Renal pelvis (tissue), 4 donors: ENCODE measurements around the gene SUN3. TPM values are rescaled to one million over a fixed set of nuclear protein-coding genes. Genes with fewer than 3 reads are reported as not detected.
"Not testable (repeated sequence)": the region's sequence is repeated elsewhere in the genome, so short reads cannot be mapped to it uniquely, and the experiment has no call there.

Source experiments
- DNase-seq: peaks from one replicate; pipeline ENCODE4 v3.0.0-alpha.2; 2013
- polyA plus RNA-seq, 3 donors: library from polyadenylated mRNA; unstranded; fragments of 120-200 nt; gene quantifications; one replicate each; pipeline ENCODE4 v1.2.1, GENCODE V29; 2013; ENCODE audit not compliant: insufficient read length in 3 of 3

Gene SUN3
- polyA plus RNA-seq, 3 donors = 0.22 to 0.39 (median 0.26) TPM

DNA sequence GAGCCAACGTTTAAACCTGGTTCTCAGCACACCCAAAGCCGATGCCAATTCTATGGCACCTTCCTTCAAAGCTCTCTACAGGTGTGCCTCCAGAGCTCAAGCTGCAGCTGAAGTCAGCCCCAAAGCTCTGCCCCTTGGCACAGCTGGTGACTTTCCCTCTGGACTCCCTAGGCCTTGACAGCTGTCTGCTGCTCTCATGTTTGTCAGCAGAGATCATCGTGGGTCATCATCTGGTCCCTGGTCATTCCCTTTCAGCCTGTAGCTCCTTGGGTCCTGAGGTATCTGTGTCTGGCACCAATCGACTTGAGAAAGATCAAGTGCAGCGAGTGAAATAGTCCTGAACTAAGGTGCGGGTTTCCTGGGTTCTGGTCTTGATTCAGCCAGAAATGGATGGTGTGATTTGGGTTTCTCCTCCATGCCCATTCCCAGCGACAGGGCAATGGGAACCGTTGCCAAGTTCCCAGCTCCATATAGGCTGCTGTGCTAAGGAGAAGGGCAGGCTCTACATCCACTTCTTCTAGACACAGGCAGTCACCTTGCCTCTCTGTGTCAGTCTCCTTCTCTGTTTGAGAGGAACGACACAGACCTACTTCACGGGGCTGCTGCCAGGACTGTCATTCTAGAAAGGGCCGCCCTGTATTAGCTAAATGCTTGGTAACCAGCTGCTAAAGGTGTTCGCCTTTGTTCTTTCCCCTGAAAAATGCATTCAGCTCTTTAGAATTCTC is 84.2 kb downstream of the SUN3 start:
- no peak for DNase-seq

DNA sequence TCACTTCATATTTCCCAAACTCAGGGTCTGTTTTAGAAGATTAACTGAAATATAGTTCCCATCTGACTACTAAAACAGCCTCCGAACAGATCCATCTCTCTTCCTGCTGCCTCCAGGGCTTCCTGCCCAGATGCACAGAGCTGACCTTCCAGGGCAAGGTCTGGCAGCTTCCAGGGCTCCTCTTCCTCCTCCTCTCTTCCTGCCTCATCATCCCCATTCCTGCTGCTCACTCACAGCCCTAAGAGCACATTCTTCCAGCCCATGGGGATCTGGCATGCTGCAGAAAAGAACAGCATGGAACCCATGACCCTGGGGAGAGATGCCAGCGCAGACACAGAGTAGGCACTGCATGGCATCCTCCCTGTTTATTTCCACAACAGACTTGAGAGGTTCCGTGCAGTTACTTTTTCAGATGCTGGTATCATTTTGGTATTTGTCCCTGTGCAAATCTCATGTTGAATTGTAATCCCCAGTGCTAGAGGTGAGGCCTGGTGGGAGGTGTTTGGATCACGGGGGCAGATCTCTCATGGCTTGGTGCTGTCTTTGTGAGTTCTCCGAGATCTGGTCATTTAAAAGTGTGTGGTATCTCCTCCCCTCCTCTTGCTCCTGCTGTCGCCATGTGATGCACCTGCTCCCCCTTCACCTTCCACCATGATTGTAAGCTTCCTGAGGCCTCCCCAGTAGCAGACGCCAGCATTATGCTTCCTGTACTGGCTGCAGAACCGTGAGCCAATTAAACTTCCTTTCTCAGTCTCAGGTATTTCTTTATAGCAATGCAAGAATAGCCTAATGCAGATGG is 85.0 kb downstream of the SUN3 start:
- DNase-seq = no peak

DNA sequence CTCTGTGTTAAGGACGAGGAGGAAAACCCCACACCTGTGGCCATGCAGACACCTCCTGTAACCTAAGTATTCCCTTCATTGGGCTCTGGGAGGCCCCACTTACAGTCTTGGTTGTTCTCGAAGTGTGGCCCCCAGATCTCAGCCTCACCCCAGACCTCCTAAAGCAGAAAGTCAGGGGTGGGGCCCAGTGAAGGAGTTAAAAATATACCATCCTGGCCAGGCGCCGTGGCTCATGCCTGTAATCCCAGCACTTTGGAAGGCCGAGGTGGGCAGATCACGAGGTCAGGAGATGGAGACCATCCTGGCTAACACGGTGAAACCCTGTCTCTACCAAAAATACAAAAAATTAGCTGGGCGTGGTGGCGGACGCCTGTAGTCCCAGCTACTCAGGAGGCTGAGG is 86.3 kb downstream of the SUN3 start:
- not testable (repeated sequence) for DNase-seq

DNA sequence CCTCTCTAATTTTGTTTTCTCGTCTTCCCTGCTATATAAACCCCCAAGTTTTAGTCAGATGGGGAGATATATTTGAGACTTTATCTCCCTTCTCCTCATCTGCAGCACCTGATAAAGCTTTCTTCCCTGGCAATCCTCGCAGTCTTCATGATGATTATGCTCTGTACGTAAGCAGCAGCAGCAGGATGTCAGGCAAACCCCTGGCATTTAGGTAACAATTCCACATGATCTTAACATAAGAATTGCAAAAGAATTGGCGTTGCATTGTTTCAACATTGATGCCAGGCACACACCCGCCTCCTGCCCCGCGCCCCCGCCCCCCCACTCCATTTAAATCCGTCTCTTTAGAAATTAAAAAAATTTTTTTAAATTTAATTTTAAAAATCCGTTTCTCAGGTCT is 86.8 kb downstream of the SUN3 start:
- no peak for DNase-seq

DNA sequence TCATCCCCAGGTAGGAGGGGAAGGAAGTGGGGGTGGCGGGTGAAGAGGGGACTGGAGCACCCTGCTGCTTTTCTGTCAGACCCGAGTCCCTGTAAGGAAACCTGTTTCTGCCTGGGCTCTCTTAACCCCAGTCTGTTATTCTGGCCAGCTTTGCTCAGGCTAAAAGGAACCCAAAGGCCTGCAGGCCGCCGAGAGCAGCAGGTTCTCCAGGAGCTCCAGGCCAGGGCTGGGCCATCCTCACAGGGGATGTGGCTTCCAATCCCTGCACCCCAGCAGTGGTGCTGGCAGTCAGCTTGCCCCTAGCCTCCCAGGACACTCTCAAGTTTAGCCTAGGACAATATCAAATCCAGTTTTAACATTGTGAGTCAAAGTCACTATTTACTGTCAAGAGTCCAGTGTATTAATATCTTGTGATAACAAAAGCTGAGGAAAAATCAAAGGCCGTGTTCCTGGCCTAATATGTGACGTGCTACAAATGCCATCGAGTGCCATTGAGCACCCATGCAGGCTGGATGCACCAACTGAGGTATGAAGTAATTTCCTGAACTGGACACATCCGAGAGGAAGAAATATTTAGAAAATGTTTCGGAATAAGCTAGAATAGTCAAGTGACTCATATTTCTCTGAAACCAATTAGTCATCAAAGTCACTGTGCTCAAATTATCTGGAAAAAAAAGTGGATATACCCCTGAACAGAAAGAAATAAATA is 87.6 kb downstream of the SUN3 start:
- DNase-seq = no peak

GRCh38 chr7:47940088-47941013 is 88.6 kb downstream of the SUN3 start:
- DNase-seq = no peak

- DNase-seq = no peak
These were observed 89.4 kb downstream of the SUN3 start for GRCh38 chr7:47939425-47940036.

- DNase-seq = no peak
These were observed 90.2 kb downstream of the SUN3 start for GRCh38 chr7:47938574-47939165.

GRCh38 chr7:47937711-47938573 is 91.0 kb downstream of the SUN3 start:
- DNase-seq = no peak

Other genes starting within 250 kb of the SUN3 start
- gene PKD1L1, start 80.6 kb downstream of the SUN3 start, polyA plus RNA-seq = under 1 TPM; 0.45 to 0.54 (median 0.50) TPM
- 10 to 100 TPM; 16.3 to 27.9 (median 23.6) TPM for gene HUS1, start 49.5 kb downstream of the SUN3 start, polyA plus RNA-seq
- gene C7orf57, start 6.4 kb upstream of the SUN3 start, polyA plus RNA-seq = 1 to 10 TPM in 1 of 3 donors, under 1 TPM in 2; 0.43 to 1.1 (median 0.64) TPM
- gene UPP1, start 60.2 kb upstream of the SUN3 start, polyA plus RNA-seq = 10 to 100 TPM; 11.8 to 15.7 (median 14.2) TPM
- gene ABCA13, start 142.4 kb upstream of the SUN3 start, polyA plus RNA-seq = 1 to 10 TPM in 1 of 3 donors, under 1 TPM in 2; 0.70 to 1.8 (median 0.88) TPM